A549 (cell line): Measurements from ENCODE around the gene PPME1. TPM values are rescaled to one million over a fixed set of nuclear protein-coding genes. Genes with fewer than 3 reads are reported as not detected.

Experiments
- ATAC-seq, 2 experiments: fragments of 200-7000 bp in 1 of 2; fragments of >200 bp in 1 of 2; cut with Nextera tagmentation in 1 of 2; cut with Tn5 transposase in 1 of 2; 3 replicates each; pipeline versions ENCODE4 v1.8.0 to v1.9.1; 2018 to 2020; ENCODE audit warnings: mild to moderate bottlenecking in 1 of 2, moderate library complexity in 1 of 2
- CTCF ChIA-PET: fragments of 300-600 bp; sonication (Branson Sonifier 250); formaldehyde crosslinking; extraction: SDS; loops from one replicate; lab custom pipeline; 2021; ENCODE audit warnings: antibody characterized with exemption, inconsistent platforms; lab: Yijun Ruan, JAX
- POLR2A ChIA-PET: fragments of 350-600 bp; formaldehyde crosslinking; extraction: SDS; loops from one replicate; lab custom pipeline; 2021; ENCODE audit warnings: antibody characterized with exemption, inconsistent platforms; lab: Yijun Ruan, JAX
- DNase-seq, 2 experiments: peaks; one replicate each; pipeline versions ENCODE4 v3.0.0 to v3.0.0-alpha.2; 2011 to 2016; ENCODE audit warnings: low read depth in 1 of 2, low spot score in 1 of 2
- FAIRE-seq: peaks from 2 replicates; lab custom pipeline; 2011; peaks lifted over from hg19 to GRCh38; lab: Jason Lieb, UNC
- H3K27ac ChIP-seq, 2 experiments: fragments of >200 bp; sonication (Bioruptor Twin); formaldehyde crosslinking; 3 replicates each; pipeline ENCODE4 v1.5.1; 2016 to 2017
- H3K4me1 ChIP-seq: fragments of >200 bp; sonication (Bioruptor Twin); formaldehyde crosslinking; 3 replicates; pipeline ENCODE4 v1.6.1; 2016
- H3K4me2 ChIP-seq: fragments of >200 bp; sonication (Bioruptor Twin); formaldehyde crosslinking; 3 replicates; pipeline ENCODE4 v1.6.1; 2016
- H3K4me3 ChIP-seq: fragments of >200 bp; sonication (Bioruptor Twin); formaldehyde crosslinking; 3 replicates; pipeline ENCODE4 v1.5.1; 2016
- H3K9me3 ChIP-seq: fragments of >200 bp; sonication (Bioruptor Twin); formaldehyde crosslinking; 3 replicates; pipeline ENCODE4 v1.6.1; 2016
- CBX2 ChIP-seq: fragments of 200-600 bp; sonication (generic); IDR thresholded peaks from 2 replicates; pipeline ENCODE4 v1.6.1; 2016; ENCODE audit warnings: low read depth, mild to moderate bottlenecking, borderline replicate concordance
- CEBPB ChIP-seq, 2 experiments: fragments of >200 bp in 1 of 2; sonication (Bioruptor Twin) in 1 of 2; formaldehyde crosslinking in 1 of 2; IDR thresholded peaks; 2 replicates each; pipeline ENCODE4 v1.6.1; 2012 to 2016
- CHD4 ChIP-seq: fragments of 200-600 bp; sonication (generic); IDR thresholded peaks from 2 replicates; pipeline ENCODE4 v1.6.1; 2016; ENCODE audit warnings: antibody characterized with exemption, mild to moderate bottlenecking, borderline replicate concordance
- EHF ChIP-seq: fragments of 250-450 bp; sonication (Bioruptor Pico); IDR thresholded peaks from 2 replicates; pipeline ENCODE4 v1.5.0; 2020; ENCODE audit warnings: mild to moderate bottlenecking
- FOSL2 ChIP-seq, 2 experiments: fragments of 450-650 bp in 1 of 2; fragments of >200 bp in 1 of 2; sonication (Bioruptor Twin) in 1 of 2; formaldehyde crosslinking; IDR thresholded peaks; 2 replicates each; pipeline versions ENCODE4 v1.5.0 to v1.6.1; 2016 to 2020; ENCODE audit warnings: mild to moderate bottlenecking in 1 of 2, moderate library complexity in 1 of 2
- FOXS1 ChIP-seq: fragments of 250-450 bp; sonication (Bioruptor Pico); IDR thresholded peaks from 2 replicates; pipeline ENCODE4 v1.5.0; 2020; ENCODE audit warnings: mild to moderate bottlenecking, moderate library complexity
- HOXA7 ChIP-seq: fragments of 250-450 bp; sonication (Bioruptor Pico); IDR thresholded peaks from 2 replicates; pipeline ENCODE4 v1.5.0; 2020; ENCODE audit warnings: mild to moderate bottlenecking, moderate library complexity
- HOXB13 ChIP-seq: fragments of 250-450 bp; sonication (Bioruptor Pico); IDR thresholded peaks from 2 replicates; pipeline ENCODE4 v1.5.0; 2020; ENCODE audit warnings: low read depth, mild to moderate bottlenecking, moderate library complexity
- NR3C1 ChIP-seq: fragments of >200 bp; sonication (Bioruptor Twin); formaldehyde crosslinking; IDR thresholded peaks from 3 replicates; pipeline ENCODE4 v1.6.1; 2017
- PHF8 ChIP-seq: fragments of 200-600 bp; sonication (generic); IDR thresholded peaks from 2 replicates; pipeline ENCODE4 v1.6.1; 2016; ENCODE audit warnings: low read depth, mild to moderate bottlenecking, antibody characterized with exemption, moderate library complexity, borderline replicate concordance
- RARB ChIP-seq: fragments of 250-450 bp; sonication (Bioruptor Pico); IDR thresholded peaks from 2 replicates; pipeline ENCODE4 v1.8.0; 2021; ENCODE audit warnings: mild to moderate bottlenecking, moderate library complexity
- TFCP2L1 ChIP-seq: fragments of 250-450 bp; sonication (Bioruptor Pico); IDR thresholded peaks from 2 replicates; pipeline ENCODE4 v1.5.0; 2021; ENCODE audit warnings: mild to moderate bottlenecking
- TP53 ChIP-seq: fragments of 250-450 bp; sonication (Bioruptor Pico); IDR thresholded peaks from 2 replicates; pipeline ENCODE4 v1.5.0; 2021; ENCODE audit warnings: mild to moderate bottlenecking, moderate library complexity
- ZSCAN20 ChIP-seq: fragments of 250-450 bp; sonication (Bioruptor Pico); IDR thresholded peaks from 2 replicates; pipeline ENCODE4 v1.8.0; 2022; ENCODE audit warnings: mild to moderate bottlenecking, moderate library complexity
- WGBS: methylation state at CpG from one replicate; pipeline ENCODE4 v1.1.6; 2017; ENCODE audit errors: missing lambda C conversion rate; 5-methylcytosine and 5-hydroxymethylcytosine counted together
- polyA plus RNA-seq, 4 experiments: library from polyadenylated mRNA; depleted of rRNA in 3 of 4; stranded (reverse); fragments of >200 nt; fragmentation: RNase III in 1 of 4; extraction: RNeasy Plus Mini Kit Qiagen cat#74134 plus additional on column Dnase treatment in 1 of 4; gene quantifications; 2 replicates in 3 of 4; 3 replicates in 1 of 4; pipeline ENCODE4 v1.2.3, GENCODE V29; 2011 to 2017
- TF ChIP-seq, protein P1 (sequence below): IDR thresholded peaks from 2 replicates; pipeline ENCODE4 v1.6.1; 2012
- TF ChIP-seq, protein P2 (sequence below): IDR thresholded peaks from 2 replicates; pipeline ENCODE4 v1.6.1; 2012
- TF ChIP-seq, protein P3 (sequence below): fragments of >200 bp; sonication (Bioruptor Twin); formaldehyde crosslinking; IDR thresholded peaks from 3 replicates; pipeline ENCODE4 v1.6.1; 2016
- TF ChIP-seq, protein P4 (sequence below): fragments of 150-350 bp; IDR thresholded peaks from 2 replicates; pipeline ENCODE4 v1.6.1; 2014; ENCODE audit warnings: low read depth, mild to moderate bottlenecking, low read length
- TF ChIP-seq, protein P5 (sequence below): fragments of >200 bp; sonication (Bioruptor Twin); formaldehyde crosslinking; IDR thresholded peaks from 3 replicates; pipeline ENCODE4 v1.5.1; 2016

Gene PPME1
- polyA plus RNA-seq, 2 of the 4 experiments (the other 2 are of a cell fraction), result 82.6 to 89.8 TPM

DNA sequence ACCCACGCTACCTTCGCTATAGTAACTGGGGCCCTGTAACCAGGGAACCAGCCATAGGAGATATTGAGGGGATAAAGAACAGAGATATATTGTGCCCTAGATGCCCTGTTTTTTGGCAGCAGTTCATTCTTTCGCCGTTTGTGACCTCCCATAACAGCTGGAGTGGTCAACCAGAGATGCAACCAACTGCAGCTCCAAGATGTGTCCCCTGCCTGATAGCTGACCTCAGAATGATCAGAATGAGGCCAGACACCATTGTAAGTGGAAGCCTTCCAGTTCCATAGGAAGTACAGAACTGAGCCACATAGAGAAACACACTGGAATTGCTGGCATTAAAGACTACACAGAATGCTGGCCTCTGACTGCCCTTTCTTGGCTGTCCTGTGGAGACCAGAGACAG, 101.2 kb downstream of the PPME1 start:
- 92% methylated on average over 4 of the region's 4 CpGs for WGBS
- CTCF ChIA-PET, result interaction anchor here (5.9 kb wide), 1 partner anchor 17 kb away, joined by 32 read pairs; no protein-coding TSS in a partner anchor
- FAIRE-seq, result no peak

DNA sequence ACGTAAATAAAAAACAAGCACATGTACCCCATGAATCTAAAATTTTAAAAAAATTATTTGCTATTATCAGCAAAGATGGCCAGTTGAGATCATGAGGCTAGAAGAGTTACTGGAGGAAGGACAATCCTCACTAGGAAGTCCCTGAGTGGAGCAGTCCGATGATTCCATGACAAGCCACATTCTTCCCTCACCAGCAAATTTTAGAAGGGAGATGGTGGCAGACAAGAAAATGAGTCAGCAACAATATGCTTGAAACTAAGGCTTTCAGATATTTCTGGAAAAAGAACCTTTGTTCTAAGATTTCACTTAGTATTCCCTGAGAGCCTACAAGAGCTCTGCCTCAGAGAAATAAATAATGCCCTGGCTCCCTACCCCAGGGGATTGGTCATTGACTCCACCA, 105.5 kb downstream of the PPME1 start:
- CTCF ChIA-PET, result interaction anchor here (1.5 to 6.0 kb wide), 3 partner anchors 22 to 177 kb away, joined by 3 to 32 read pairs (median 5); no protein-coding TSS in a partner anchor
- no peaks in the 10 kb centered on the region for H3K9me3 ChIP-seq
- POLR2A ChIA-PET, result no interaction called here
- WGBS, result 89% methylated on average over 2 of the region's 2 CpGs
- no peak for TF ChIP-seq CHD4
- TF ChIP-seq, protein P1, sequence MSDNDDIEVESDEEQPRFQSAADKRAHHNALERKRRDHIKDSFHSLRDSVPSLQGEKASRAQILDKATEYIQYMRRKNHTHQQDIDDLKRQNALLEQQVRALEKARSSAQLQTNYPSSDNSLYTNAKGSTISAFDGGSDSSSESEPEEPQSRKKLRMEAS, result no peak
- TF ChIP-seq, protein P2, sequence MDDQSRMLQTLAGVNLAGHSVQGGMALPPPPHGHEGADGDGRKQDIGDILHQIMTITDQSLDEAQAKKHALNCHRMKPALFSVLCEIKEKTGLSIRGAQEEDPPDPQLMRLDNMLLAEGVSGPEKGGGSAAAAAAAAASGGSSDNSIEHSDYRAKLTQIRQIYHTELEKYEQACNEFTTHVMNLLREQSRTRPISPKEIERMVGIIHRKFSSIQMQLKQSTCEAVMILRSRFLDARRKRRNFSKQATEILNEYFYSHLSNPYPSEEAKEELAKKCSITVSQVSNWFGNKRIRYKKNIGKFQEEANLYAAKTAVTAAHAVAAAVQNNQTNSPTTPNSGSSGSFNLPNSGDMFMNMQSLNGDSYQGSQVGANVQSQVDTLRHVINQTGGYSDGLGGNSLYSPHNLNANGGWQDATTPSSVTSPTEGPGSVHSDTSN, result no peak
- TF ChIP-seq CBX2, result no peak
- TF ChIP-seq, protein P3, sequence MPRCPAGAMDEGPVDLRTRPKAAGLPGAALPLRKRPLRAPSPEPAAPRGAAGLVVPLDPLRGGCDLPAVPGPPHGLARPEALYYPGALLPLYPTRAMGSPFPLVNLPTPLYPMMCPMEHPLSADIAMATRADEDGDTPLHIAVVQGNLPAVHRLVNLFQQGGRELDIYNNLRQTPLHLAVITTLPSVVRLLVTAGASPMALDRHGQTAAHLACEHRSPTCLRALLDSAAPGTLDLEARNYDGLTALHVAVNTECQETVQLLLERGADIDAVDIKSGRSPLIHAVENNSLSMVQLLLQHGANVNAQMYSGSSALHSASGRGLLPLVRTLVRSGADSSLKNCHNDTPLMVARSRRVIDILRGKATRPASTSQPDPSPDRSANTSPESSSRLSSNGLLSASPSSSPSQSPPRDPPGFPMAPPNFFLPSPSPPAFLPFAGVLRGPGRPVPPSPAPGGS, result no peak
- TF ChIP-seq, protein P4, sequence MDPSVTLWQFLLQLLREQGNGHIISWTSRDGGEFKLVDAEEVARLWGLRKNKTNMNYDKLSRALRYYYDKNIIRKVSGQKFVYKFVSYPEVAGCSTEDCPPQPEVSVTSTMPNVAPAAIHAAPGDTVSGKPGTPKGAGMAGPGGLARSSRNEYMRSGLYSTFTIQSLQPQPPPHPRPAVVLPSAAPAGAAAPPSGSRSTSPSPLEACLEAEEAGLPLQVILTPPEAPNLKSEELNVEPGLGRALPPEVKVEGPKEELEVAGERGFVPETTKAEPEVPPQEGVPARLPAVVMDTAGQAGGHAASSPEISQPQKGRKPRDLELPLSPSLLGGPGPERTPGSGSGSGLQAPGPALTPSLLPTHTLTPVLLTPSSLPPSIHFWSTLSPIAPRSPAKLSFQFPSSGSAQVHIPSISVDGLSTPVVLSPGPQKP, result no peak
- no peak for TF ChIP-seq FOXS1 (CRISPR knock-in tag)
- TF ChIP-seq, protein P5, sequence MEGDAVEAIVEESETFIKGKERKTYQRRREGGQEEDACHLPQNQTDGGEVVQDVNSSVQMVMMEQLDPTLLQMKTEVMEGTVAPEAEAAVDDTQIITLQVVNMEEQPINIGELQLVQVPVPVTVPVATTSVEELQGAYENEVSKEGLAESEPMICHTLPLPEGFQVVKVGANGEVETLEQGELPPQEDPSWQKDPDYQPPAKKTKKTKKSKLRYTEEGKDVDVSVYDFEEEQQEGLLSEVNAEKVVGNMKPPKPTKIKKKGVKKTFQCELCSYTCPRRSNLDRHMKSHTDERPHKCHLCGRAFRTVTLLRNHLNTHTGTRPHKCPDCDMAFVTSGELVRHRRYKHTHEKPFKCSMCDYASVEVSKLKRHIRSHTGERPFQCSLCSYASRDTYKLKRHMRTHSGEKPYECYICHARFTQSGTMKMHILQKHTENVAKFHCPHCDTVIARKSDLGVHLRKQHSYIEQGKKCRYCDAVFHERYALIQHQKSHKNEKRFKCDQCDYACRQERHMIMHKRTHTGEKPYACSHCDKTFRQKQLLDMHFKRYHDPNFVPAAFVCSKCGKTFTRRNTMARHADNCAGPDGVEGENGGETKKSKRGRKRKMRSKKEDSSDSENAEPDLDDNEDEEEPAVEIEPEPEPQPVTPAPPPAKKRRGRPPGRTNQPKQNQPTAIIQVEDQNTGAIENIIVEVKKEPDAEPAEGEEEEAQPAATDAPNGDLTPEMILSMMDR, result no peak
- no peak for TF ChIP-seq PHF8
- no peak for TF ChIP-seq CEBPB (IDR thresholded peaks at IDR 0.05)
- TF ChIP-seq FOSL2 (IDR thresholded peaks at IDR 0.05), result no peak
- TF ChIP-seq FOSL2 (CRISPR knock-in tag; IDR thresholded peaks at IDR 0.05), result no peak
- TF ChIP-seq TFCP2L1 (CRISPR knock-in tag), result no peak
- no peak for TF ChIP-seq RARB (CRISPR knock-in tag)
- TF ChIP-seq HOXB13 (CRISPR knock-in tag), result no peak
- TF ChIP-seq, all 56 proteins: peak for 0
- no peak for ATAC-seq
- H3K4me3 ChIP-seq, result no peak overlapping the region
- FAIRE-seq, result no peak
- DNase-seq, result no peak
- H3K4me2 ChIP-seq, result no peak overlapping the region
- peak overlapping the region; percentile 94 to 98 for H3K27ac ChIP-seq
- H3K4me1 ChIP-seq, result peaks cover 54% of the 10 kb centered on the region

More for the DNA sequence above, 101.2 kb downstream of the PPME1 start:
- POLR2A ChIA-PET, result no interaction called here
- H3K4me2 ChIP-seq, result no peak overlapping the region
- TF ChIP-seq ZSCAN20 (CRISPR knock-in tag) (no peak), EHF (CRISPR knock-in tag) (no peak), TP53 (CRISPR knock-in tag) (no peak), NR3C1 (no peak), HOXA7 (no peak)
- H3K4me1 ChIP-seq, result peaks cover 58% of the 10 kb centered on the region
- H3K4me3 ChIP-seq, result no peak overlapping the region
- ATAC-seq (no peak), DNase-seq (no peak)
- H3K27ac ChIP-seq, result peak overlapping the region; percentile 81 to 88
- no peaks in the 10 kb centered on the region for H3K9me3 ChIP-seq
